GM19395 (cell line): Measurements from ENCODE around the gene ZNF117.
"Not testable (repeated sequence)": the region's sequence is repeated elsewhere in the genome, so short reads cannot be mapped to it uniquely, and the experiment has no call there.

Experiments used
- ATAC-seq: cut with Tn5 transposase; IDR thresholded peaks from one replicate; pipeline ENCODE4 v1.9.1; 2021; ENCODE audit warnings: mild to moderate bottlenecking, moderate library complexity; ENCODE audit not compliant: unreplicated experiment

Gene ZNF117

DNA sequence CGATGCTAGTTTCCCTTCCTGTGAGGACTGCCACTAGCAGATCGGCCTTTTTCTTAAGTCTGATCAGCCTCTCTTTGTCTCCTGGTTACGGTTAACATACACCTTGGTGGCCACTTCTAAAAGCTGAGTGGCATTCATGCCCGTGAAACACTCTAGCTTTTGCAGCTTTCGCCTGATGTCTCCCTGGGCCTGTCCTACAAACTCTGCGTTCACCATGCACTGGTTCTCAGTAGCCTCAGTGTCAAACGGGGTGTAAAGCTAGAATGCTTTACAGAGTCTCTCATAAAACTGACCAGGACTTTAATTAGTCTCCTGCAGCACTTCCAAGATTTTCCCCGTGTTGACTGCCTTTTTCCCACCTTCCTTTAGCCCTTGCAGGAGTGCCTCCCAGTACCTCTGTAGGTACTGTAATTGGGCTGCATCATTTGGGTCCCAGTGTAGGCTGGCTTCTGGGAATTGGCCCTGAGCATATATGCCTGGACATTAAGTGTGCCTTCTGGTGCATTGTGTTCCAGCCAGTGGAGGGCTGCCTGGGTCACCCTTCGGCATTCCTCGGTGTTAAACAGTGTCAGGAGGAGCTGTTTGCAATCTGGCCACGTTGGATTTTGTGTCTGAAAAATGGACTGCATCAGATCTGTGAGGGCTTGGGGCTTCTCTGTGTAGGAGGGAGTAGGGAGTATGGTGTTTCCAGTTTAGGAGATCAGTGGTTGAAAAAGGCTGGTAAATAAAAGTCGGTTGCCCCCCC is 6.5 kb upstream of the ZNF117 start:
- ATAC-seq, result no peak

DNA sequence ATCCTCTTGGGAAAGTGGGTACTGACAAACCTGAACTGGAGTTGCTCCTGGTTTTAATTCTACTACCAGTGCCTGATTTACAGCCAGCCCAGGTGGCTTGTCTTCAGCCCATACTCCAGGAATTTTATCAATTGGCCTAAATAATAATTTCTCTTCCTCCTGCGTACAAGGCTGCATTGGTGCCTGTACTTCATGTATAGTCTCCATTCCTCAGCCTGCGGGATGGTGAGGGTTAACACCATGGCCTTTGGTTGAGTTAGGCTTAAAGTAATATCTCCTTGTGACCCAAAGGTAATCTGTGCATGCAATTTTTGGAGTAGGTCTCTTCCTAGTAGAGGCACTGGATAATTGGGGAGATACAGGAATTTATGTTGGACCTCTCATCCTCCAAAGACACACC is 5.5 kb upstream of the ZNF117 start:
- no peak for ATAC-seq

DNA sequence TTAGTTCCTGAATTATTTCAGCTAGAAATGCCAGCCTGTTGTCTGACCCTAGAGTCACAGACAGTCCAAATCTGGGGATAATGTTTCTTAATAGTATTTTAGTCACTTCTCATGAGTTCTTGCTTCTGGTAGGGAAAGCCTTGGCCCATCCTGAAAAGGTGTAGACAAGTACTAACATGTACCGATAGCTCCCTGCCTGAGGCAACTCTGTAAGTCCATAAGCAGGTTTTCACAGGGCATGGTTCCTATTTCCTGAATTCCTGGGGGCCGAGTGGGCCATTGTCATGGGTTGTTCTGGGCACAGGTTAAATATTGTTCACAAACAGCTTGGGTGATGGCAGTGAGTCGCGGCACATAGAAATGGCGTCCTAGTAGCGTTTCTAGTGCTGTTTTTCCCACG is 3.1 kb upstream of the ZNF117 start:
- no peak for ATAC-seq

DNA sequence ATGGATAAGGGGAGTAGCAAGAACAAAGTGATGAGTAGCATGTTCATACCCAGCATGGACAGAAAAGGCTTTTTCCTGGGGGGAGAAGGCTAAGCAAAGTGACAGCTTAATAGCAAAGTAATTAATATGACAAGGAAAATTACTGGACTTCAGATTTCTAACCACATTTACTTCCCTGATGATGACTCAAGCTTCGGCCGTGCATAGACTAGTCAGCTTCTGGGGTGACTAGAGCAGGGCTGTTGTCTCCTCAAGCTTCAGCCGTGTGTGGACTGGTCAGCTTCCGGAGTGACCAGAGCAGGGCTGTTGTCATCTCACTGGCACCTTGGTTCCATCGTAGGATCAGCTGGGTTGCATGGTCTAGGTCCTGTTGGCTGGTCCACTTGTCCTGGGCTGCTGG is 2.1 kb upstream of the ZNF117 start:
- ATAC-seq, result no peak

GRCh38 chr7:64990216-64990615 is 620 bp downstream of the ZNF117 start:
- no peak for ATAC-seq

DNA sequence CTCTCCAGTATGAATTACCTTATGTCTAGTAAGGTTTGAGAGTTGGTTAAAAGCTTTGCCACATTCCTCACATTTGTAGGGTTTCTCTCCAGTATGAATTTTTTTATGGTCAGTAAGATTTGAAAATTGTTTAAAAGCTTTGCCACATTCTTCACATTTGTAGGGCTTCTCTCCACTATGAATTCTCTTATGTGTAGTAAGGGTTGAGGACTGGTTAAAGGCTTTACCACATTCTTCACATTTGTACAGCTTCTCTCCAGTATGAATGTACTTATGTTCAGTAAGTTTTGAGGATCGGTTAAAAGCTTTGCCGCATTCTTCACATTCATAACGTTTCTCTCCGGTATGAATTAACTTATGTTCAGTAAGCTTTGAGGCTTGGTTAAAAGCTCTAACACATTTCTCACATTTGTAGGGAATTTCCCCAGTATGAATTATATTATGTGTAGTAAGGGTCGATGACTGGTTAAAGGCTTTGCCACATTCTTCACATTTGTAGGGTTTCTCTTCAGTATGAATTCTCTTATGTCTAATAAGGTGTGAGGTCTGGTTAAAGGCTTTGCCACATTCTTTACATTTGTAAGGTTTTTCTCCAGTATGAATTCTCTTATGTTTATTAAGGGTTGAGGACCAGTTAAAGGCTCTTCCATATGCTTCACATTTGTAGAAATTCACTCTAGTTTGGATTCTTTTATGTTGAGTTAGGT is 12.2 kb downstream of the ZNF117 start:
- ATAC-seq, result no peak

DNA sequence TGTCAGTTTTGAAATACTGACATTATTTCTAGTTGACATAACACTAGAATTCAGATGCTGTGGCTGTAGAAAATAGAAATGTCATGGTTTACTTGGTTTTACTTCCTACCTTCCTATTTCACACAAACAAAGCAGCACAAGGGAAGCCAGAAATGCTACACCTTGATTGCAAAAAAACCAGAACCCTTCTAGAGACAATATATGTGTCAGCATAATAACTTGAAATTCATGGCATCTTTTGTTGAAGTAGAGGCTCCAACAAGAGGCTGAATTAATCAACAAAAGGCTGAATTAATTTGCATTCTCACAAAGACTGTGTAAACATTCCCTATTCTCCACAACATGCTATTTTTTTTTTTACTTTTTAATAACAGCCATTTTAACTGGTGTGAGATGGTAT is 25.2 kb downstream of the ZNF117 start:
- no peak for ATAC-seq

DNA sequence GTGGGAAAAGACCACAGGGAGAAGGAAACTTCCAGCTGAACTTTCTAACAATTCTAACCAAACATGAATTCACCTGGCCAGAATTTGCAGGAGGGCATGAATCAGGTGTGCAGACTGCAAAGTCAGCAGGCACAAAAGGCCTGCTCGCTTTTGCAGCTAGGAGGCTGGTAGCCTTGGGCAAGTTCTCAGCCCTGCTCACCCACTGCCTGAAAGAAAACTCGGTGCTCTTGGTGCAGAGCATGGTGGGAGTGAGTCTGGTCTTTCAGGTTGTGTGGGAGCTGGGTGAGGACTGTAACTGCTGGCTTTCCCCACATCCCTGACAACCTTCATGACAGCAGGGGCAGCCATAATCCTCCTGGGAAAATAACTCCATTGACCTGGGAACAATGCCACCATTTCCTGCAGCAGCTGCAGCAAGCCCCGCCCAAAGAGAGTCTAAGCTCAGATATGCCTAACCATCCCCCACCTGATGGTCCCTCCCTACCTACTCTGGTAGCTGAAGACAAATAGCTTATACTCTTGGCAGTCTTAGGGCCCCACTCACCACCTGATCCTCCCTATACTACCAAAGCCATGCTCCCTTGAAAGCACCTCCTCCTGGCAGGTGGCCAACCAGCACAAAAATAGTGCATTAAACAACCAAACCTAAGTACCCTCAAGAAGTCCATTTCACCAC is 31.6 kb downstream of the ZNF117 start:
- ATAC-seq, result no peak

DNA sequence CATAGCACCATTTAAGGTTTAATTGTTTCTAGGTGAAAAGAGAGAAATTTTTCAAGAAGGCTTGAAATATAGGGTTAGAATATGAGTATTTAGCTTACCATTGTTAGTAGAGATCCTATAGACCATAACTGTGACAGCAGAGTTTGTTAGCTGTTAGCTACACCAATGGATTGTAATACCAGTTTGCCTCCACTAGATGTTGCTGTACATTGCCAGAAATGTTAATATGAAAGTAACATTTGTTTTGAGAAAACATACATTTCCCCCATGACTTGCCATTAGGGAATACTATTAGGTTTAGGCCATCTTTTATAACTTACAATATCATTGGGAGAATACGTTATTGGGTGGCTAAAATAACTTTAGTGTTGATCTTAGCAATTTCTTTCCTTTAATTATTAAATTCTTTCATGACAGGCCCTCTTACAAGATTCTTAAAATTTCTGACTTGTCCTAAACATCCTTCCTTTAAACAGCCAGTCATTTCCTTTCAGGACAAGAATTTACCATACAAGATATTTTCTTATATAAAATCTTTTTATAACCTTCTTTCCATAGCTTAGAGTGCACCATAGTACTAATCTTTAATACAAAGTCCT is 39.5 kb downstream of the ZNF117 start:
- ATAC-seq, result no peak

DNA sequence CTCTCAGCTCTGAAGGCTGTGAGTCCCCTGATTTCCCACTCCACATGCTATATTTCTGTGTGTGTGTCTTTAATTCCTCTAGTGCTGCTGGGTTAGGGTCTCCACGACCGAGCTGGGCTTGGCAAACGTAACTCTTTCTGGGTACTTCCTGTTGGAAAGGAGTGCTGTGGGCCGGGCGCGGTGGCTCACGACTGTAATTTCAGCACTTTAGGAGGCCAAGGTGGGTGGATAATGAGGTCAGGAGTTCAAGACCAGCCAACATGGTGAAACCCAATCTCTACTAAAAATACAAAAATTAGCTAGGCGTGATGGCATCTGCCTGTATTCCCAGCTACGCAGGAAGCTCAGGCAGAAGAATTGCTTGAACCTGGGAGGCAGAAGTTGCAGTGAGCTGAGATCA is 40.2 kb downstream of the ZNF117 start:
- not testable (repeated sequence) for ATAC-seq

DNA sequence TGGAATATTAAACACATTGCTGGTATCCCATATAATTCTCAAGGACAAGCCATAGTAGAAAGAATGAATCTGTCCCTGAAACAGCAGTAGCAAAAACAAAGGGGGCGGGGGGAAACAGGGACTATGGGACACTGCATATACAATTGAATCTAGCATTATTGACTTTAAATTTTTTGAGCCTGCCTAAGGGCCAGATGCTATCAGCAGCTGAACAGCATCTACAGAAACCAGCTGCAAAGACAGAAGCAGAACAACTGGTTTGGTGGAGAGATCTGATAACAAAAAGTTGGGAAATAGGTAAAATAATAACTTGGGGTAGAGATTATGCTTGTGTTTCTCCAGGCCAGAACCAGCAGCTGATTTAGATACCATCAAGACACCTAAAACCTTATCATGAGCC is 42.1 kb downstream of the ZNF117 start:
- not testable (repeated sequence) for ATAC-seq

GRCh38 chr7:64947252-64948000 is 43.4 kb downstream of the ZNF117 start:
- ATAC-seq, result no peak

DNA sequence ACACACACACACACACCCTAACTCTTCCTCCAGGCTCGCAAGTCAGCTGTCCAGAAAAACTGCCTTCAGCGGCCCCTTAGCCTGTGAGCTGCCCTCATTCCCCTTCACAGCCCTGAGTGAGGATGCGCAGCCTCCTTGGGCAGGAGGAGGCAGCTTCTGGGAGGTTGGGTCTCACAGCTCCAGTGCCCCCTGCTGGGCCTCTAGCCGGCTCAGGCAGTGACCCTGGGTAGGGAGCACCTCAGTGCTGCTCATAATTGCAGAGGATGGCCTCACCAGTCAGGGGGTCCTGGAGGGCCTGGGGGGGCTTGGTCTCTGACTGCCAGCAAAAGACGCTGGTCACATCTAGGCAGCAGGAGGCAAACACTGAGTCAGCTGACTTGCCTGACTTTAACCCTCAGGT is 44.1 kb downstream of the ZNF117 start:
- no peak for ATAC-seq

GRCh38 chr7:64945503-64946175 is 45.2 kb downstream of the ZNF117 start:
- no peak for ATAC-seq

DNA sequence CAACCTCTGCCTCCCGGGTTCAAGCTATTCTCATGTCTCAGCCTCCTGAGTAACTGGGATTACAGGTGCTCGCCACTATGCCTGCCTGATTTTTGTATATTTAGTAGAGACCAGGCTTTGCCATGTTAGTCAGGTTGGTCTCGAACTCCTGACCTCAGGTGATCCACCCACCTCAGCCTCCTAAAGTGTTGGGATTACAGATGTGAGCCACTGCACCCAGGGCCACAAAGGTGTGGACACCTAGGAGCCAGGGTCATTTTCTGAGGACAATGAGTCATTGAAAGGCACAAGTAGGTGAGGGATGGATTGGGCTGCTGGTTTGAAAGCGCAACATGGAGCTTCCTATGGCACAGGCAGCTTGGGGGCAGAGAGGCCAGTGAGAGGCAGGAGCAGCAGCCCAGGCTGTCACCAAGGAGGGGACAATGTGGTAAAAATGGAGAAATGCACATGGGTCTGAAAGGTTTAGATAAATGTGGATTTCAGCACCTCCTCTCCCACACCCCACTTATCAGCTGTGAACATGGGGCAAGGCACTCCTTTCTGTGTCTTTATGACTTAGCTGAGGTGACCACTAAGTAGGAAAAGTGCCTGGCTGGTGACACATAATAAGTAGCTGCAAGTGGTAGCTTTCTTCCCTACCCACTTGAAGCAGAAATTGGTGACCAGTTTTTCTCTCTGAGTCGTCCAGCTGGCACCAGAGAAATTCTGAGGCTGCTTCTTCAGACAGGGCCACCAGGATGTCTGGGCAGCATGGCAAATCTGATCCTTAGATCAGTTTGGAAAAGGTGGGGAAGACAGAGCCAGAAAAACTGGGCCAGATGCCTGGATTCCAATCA is 46.0 kb downstream of the ZNF117 start:
- ATAC-seq, result not testable (repeated sequence)

DNA sequence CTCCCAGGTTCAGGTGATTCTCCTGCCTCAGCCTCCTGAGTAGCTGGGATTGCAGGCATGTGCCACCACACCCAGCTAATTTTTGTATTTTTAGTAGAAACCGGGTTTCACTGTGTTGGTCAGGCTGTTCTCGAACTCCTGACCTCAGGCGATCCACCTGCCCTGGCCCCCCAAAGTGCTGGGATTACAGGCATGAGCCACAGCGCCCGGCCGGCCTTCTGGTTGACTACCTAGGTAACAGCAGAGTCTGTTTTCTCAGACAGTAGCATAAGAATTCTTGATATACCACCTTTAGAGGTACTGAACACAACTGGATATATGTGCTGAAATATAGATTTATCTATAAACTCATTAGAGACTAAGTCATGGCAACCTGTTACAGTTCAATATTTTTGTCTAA is 50.8 kb downstream of the ZNF117 start:
- not testable (repeated sequence) for ATAC-seq

DNA sequence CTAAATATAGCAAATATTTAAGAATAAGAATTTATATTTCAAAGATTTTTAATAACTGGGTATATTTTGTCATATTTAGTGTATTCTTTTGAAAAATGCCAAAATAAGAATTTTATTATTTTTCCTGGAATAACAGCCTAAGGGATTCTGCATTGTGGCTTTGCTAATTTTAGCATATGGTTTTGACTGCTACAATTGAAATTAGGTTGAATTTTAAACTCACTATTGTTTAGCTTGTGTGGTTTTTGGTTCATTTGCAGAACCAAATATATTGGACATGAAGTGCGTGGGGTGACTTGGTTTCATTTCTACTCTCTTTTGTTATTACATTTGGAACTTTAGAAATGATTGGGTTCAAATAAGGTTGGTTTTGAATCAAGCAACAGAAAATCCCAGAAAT is 52.3 kb downstream of the ZNF117 start:
- ATAC-seq, result no peak

- ATAC-seq, result no peak
These were observed 56.4 kb downstream of the ZNF117 start for GRCh38 chr7:64934478-64934877.
